ENCODE measurements around the gene PACSIN2.

PACSIN2 gene

DNA sequence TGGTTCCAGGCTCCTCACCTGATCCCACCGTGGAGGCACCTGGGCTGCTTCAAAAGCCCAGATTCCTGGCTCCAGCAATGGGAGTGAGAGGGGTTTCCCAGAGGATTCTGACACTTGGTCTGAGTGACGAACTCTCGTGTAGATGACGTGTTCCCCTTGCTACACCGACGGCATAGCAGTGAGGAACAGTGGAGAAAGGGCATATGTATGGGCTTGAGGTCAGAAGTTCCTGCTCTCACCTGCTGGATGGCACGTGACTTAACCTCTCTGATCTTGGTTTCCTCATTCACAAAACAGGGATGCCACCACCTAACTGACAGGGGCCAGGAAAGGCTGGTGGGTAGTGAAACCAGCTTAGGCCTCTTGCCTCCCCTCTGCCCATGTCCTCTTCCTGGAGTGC, 127.8 kb downstream of the PACSIN2 start:
- Histone ChIP-seq H3K27me3 (ENCODE audit: control insufficient read depth, insufficient read depth, low read length) (no peaks in the 10 kb centered on the region), H3K4me2 (ENCODE audit: low read length) (no peak overlapping the region), H3K27ac (no peak overlapping the region), H3K9ac (no peak overlapping the region), H3K36me3 (ENCODE audit: control insufficient read depth, insufficient read depth, low read length) (no peaks in the 10 kb centered on the region), H2AFZ (no peak overlapping the region), H3K4me3 (ENCODE audit: low read depth, low read length) (no peak overlapping the region), H3K9me3 (ENCODE audit: control insufficient read depth, low read length) (no peaks in the 10 kb centered on the region), H3K4me1 (no peaks in the 10 kb centered on the region), H3K79me2 (no peaks in the 10 kb centered on the region)
- TF ChIP-seq, protein P1, sequence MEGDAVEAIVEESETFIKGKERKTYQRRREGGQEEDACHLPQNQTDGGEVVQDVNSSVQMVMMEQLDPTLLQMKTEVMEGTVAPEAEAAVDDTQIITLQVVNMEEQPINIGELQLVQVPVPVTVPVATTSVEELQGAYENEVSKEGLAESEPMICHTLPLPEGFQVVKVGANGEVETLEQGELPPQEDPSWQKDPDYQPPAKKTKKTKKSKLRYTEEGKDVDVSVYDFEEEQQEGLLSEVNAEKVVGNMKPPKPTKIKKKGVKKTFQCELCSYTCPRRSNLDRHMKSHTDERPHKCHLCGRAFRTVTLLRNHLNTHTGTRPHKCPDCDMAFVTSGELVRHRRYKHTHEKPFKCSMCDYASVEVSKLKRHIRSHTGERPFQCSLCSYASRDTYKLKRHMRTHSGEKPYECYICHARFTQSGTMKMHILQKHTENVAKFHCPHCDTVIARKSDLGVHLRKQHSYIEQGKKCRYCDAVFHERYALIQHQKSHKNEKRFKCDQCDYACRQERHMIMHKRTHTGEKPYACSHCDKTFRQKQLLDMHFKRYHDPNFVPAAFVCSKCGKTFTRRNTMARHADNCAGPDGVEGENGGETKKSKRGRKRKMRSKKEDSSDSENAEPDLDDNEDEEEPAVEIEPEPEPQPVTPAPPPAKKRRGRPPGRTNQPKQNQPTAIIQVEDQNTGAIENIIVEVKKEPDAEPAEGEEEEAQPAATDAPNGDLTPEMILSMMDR (IDR thresholded peaks at IDR 0.05), result no peak

DNA sequence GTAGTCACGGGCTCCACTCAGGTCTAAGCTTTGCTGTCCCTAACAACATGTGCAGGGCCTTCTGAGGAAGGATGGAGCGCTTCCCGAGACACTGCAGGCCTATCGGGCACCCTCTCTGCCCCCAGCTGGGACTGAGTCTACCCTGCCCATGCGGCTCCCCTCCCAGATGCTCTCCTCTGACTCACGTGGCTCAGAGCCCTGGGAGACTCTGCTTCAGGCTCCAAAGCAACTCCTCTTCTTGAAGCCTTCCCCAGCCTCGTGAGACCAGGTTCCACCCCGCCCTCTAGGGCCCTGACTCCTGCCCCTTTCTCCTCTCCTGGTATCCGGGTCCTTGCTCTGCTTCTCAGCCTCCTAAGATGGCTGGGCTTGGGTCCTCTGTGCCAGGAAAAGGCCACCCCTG, 129.5 kb downstream of the PACSIN2 start:
- no peak overlapping the region for H2AFZ ChIP-seq
- TF ChIP-seq, protein P1 (IDR thresholded peaks at IDR 0.05), result no peak
- no peak overlapping the region for H3K9ac ChIP-seq
- no peaks in the 10 kb centered on the region for H3K9me3 ChIP-seq (ENCODE audit: control insufficient read depth, low read length)
- no peaks in the 10 kb centered on the region for H3K36me3 ChIP-seq (ENCODE audit: control insufficient read depth, insufficient read depth, low read length)
- H3K27ac ChIP-seq, result no peak overlapping the region
- no peak overlapping the region for H3K4me3 ChIP-seq (ENCODE audit: low read depth, low read length)
- H3K4me2 ChIP-seq (ENCODE audit: low read length), result no peak overlapping the region
- H3K4me1 ChIP-seq, result no peaks in the 10 kb centered on the region
- H3K79me2 ChIP-seq, result no peaks in the 10 kb centered on the region
- H3K27me3 ChIP-seq (ENCODE audit: control insufficient read depth, insufficient read depth, low read length), result no peaks in the 10 kb centered on the region

DNA sequence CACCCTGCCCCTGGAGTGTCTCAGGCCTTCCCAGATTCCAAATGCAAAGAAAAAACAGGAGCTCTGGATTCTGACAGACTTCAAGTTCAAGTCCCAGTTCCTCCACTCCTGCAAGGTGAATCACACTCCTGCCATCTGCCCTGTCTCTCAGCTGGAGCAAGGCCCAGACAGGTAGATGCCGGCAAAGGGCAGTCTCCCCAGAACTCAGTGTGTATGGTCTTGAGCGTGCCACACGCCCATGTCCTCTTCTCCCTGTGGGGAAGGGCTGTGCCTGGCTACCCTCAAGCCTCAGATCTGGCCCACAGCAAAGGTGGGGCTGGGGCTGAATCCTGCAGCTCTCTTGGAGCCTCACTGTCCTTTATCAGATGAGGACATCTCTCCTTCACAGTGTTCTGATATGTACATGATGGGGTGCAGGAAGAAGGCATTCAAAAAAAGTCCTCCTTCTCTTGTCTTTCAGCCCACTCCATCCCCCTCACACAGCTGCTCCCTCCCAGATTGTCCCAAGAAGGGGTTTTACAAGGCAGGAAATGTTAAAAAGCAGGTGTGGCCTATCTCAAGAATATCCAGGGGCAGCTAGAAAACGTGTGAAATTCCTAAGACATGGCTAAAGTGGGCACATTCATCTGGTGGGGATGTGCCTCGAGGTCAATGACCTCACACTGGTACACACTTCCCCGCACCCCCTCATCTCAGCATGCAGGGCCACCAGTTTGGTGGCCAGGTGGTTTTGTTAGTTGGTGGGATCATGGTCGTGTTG, 130.2 kb downstream of the PACSIN2 start:
- Histone ChIP-seq H3K9me3 (ENCODE audit: control insufficient read depth, low read length) (no peaks in the 10 kb centered on the region), H3K27ac (no peak overlapping the region), H3K27me3 (ENCODE audit: control insufficient read depth, insufficient read depth, low read length) (no peaks in the 10 kb centered on the region), H3K4me3 (ENCODE audit: low read depth, low read length) (no peak overlapping the region), H3K79me2 (no peaks in the 10 kb centered on the region), H3K4me2 (ENCODE audit: low read length) (no peak overlapping the region), H3K9ac (no peak overlapping the region), H3K4me1 (no peaks in the 10 kb centered on the region), H2AFZ (no peak overlapping the region), H3K36me3 (ENCODE audit: control insufficient read depth, insufficient read depth, low read length) (no peaks in the 10 kb centered on the region)
- TF ChIP-seq, protein P1 (IDR thresholded peaks at IDR 0.05), result no peak

DNA sequence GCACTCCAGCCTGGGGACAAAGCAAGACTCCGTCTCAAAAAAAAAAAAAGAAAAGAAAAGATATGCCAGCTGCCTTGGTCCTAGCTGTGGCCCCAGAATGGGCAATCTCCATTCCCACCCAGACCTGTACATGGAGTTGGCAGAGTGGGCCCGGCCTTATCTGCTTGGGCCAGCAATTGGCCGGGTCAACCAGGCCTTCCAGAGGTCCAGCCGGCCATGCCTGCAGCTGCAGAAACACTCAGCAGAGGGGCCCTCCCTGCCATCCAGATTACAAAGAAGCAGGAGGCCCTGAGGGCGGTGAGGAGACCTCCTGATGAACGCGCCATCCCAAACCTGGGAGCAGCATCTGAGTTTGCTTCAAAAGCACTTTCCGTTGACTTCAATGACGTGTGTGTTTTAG, 131.0 kb downstream of the PACSIN2 start:
- no peak overlapping the region for H3K4me2 ChIP-seq (ENCODE audit: low read length)
- H3K9ac ChIP-seq, result no peak overlapping the region
- H3K4me1 ChIP-seq, result no peaks in the 10 kb centered on the region
- no peaks in the 10 kb centered on the region for H3K9me3 ChIP-seq (ENCODE audit: control insufficient read depth, low read length)
- TF ChIP-seq, protein P1 (IDR thresholded peaks at IDR 0.05), result no peak
- no peaks in the 10 kb centered on the region for H3K27me3 ChIP-seq (ENCODE audit: control insufficient read depth, insufficient read depth, low read length)
- H3K4me3 ChIP-seq (ENCODE audit: low read depth, low read length), result no peak overlapping the region
- no peak overlapping the region for H3K27ac ChIP-seq
- H2AFZ ChIP-seq, result no peak overlapping the region
- H3K36me3 ChIP-seq (ENCODE audit: control insufficient read depth, insufficient read depth, low read length), result no peaks in the 10 kb centered on the region
- no peaks in the 10 kb centered on the region for H3K79me2 ChIP-seq

DNA sequence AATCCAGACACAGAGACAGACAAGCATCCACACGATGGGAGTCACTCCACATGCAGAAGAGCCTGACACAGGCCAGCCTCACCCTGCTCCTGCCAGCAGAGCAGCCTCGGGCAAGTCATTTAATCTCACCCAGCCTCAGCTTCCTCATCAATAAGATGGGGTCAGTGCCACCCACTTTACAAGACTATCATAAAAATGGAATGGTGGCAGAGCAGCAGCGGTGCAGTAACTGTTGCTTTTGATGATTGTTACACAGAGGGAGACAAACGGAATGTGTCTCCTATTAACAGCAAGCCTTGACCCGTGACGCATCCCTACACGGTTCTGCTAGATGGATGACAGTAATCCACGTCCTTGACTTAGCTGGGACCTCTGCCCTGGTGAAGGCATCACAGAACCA, 131.8 kb downstream of the PACSIN2 start:
- Histone ChIP-seq H3K4me2 (ENCODE audit: low read length) (no peak overlapping the region), H3K79me2 (no peaks in the 10 kb centered on the region), H3K4me3 (ENCODE audit: low read depth, low read length) (no peak overlapping the region), H3K27me3 (ENCODE audit: control insufficient read depth, insufficient read depth, low read length) (no peaks in the 10 kb centered on the region), H3K36me3 (ENCODE audit: control insufficient read depth, insufficient read depth, low read length) (no peaks in the 10 kb centered on the region), H3K9ac (no peak overlapping the region), H3K4me1 (no peaks in the 10 kb centered on the region), H2AFZ (no peak overlapping the region), H3K27ac (no peak overlapping the region), H3K9me3 (ENCODE audit: control insufficient read depth, low read length) (no peaks in the 10 kb centered on the region)
- TF ChIP-seq, protein P1 (IDR thresholded peaks at IDR 0.05), result no peak

All from parathyroid adenoma (tissue), 2 donors.